HFFc6 (cell line): ENCODE data around the gene ACOX1. TPM values are rescaled to one million over a fixed set of nuclear protein-coding genes. Genes with fewer than 3 reads are reported as not detected.

Source experiments
- DNase-seq: peaks from one replicate; pipeline ENCODE4 v3.0.0-alpha.2; 2018
- H3K27ac Mint-ChIP-seq: 2 replicates; pipeline ENCODE4 v1.8.0; 2020; ENCODE audit warnings: mild to moderate bottlenecking, mixed read lengths
- H3K27me3 Mint-ChIP-seq: 2 replicates; pipeline ENCODE4 v1.8.0; 2021; ENCODE audit warnings: mild to moderate bottlenecking, moderate library complexity, mixed read lengths; ENCODE audit not compliant: insufficient read depth
- H3K36me3 Mint-ChIP-seq: 2 replicates; pipeline ENCODE4 v1.8.0; 2021; ENCODE audit warnings: low read depth, mixed read lengths
- H3K4me1 Mint-ChIP-seq: 2 replicates; pipeline ENCODE4 v1.8.0; 2020; ENCODE audit warnings: low read depth, mixed read lengths
- H3K4me3 Mint-ChIP-seq: 2 replicates; pipeline ENCODE4 v1.8.0; 2020; ENCODE audit warnings: mild to moderate bottlenecking, moderate library complexity, mixed read lengths
- H3K9me3 Mint-ChIP-seq: 2 replicates; pipeline ENCODE4 v1.8.0; 2020; ENCODE audit warnings: mild to moderate bottlenecking, mixed read lengths
- CTCF ChIP-seq: fragments of 200-600 bp; sonication (generic); IDR thresholded peaks from 2 replicates; pipeline ENCODE4 v1.5.0; 2021; ENCODE audit warnings: antibody characterized with exemption, mild to moderate bottlenecking
- total RNA-seq, 6 experiments: library from RNA; stranded (reverse); fragmentation: NEBNext Ultra II Directional; extraction: Animal tissue kit (Norgen Biotek cat#: 25700); gene quantifications; 2 replicates in 1 of 6; 3 replicates in 5 of 6; pipeline ENCODE4 v1.2.3, GENCODE V29; 2021

Gene ACOX1
- total RNA-seq, 6 experiments from 2014 or later: 40.4 to 47.2 (median 44.5) TPM

- Mint-ChIP-seq H3K27ac (no peak overlapping the region), H3K9me3 (no peaks in the 10 kb centered on the region), H3K4me1 (peaks cover 19% of the 10 kb centered on the region), H3K27me3 (peaks cover 6% of the 10 kb centered on the region), H3K36me3 (no peaks in the 10 kb centered on the region), H3K4me3 (no peak overlapping the region)
- no peak for DNase-seq
- TF ChIP-seq CTCF: no peak
These were observed 85.5 kb downstream of the ACOX1 start for GRCh38 chr17:75893305-75894048.

- DNase-seq: no peak
- no peak overlapping the region for H3K27ac Mint-ChIP-seq
- no peak overlapping the region for H3K4me3 Mint-ChIP-seq
- H3K27me3 Mint-ChIP-seq: peaks cover 6% of the 10 kb centered on the region
- H3K36me3 Mint-ChIP-seq: no peaks in the 10 kb centered on the region
- H3K4me1 Mint-ChIP-seq: peaks cover 18% of the 10 kb centered on the region
- no peak for TF ChIP-seq CTCF
- H3K9me3 Mint-ChIP-seq: no peaks in the 10 kb centered on the region
These were observed 86.3 kb downstream of the ACOX1 start for GRCh38 chr17:75892556-75893224.

GRCh38 chr17:75891605-75892555 lies 87.1 kb downstream of the ACOX1 start:
- no peak for DNase-seq

More at GRCh38 chr17:75891605-75892555, 87.1 kb downstream of the ACOX1 start:
- Mint-ChIP-seq H3K9me3 (no peaks in the 10 kb centered on the region), H3K27me3 (peaks cover 6% of the 10 kb centered on the region), H3K36me3 (no peaks in the 10 kb centered on the region), H3K4me3 (no peak overlapping the region), H3K27ac (no peak overlapping the region), H3K4me1 (peaks cover 11% of the 10 kb centered on the region)
- TF ChIP-seq CTCF: no peak

Other genes with a start within 250 kb of the ACOX1 start
- gene GALK1, start 214.0 kb downstream of the ACOX1 start, total RNA-seq: 10 to 100 TPM; 33.8 to 43.2 (median 37.7) TPM
- gene UNK, start 194.4 kb downstream of the ACOX1 start, total RNA-seq: 10 to 100 TPM; 12.7 to 18.6 (median 16.2) TPM
- under 1 TPM; 0.17 to 0.78 (median 0.24) TPM for gene UNC13D, start 134.8 kb downstream of the ACOX1 start, total RNA-seq
- 10 to 100 TPM; 51.4 to 65.5 (median 59.3) TPM for gene WBP2, start 123.8 kb downstream of the ACOX1 start, total RNA-seq
- 1 to 10 TPM; 1.0 to 2.3 (median 1.5) TPM for gene TRIM47, start 100.6 kb downstream of the ACOX1 start, total RNA-seq
- gene TRIM65, start 82.2 kb downstream of the ACOX1 start, total RNA-seq: 10 to 100 TPM; 10.3 to 12.6 (median 11.0) TPM
- 10 to 100 TPM; 64.9 to 89.8 (median 70.3) TPM for gene MRPL38, start 74.3 kb downstream of the ACOX1 start, total RNA-seq
- gene FBF1, start 38.1 kb downstream of the ACOX1 start, total RNA-seq: 10 to 100 TPM in 1 of 6 experiments, 1 to 10 TPM in 5; 5.6 to 10.1 (median 6.3) TPM
- gene TEN1, start 74 bp upstream of the ACOX1 start, total RNA-seq: 10 to 100 TPM; 13.3 to 15.4 (median 13.8) TPM
- gene CDK3, start 21.7 kb upstream of the ACOX1 start, total RNA-seq: 1 to 10 TPM; 1.9 to 2.9 (median 2.1) TPM
- not detected for gene EVPL, start 48.1 kb upstream of the ACOX1 start, total RNA-seq
- gene SRP68, start 93.4 kb upstream of the ACOX1 start, total RNA-seq: 100 to 1,000 TPM in 3 of 6 experiments, 10 to 100 TPM in 3; 95.3 to 104 (median 100.0) TPM
- under 1 TPM in 5 of 6 experiments, not detected in 1; 0.14 to 0.33 (median 0.15) TPM for gene GALR2, start 95.6 kb upstream of the ACOX1 start, total RNA-seq
- gene ZACN, start 100.0 kb upstream of the ACOX1 start, total RNA-seq: under 1 TPM in 2 of 6 experiments, not detected in 4; 0.23 to 0.26 TPM
- 100 to 1,000 TPM; 134 to 157 (median 144) TPM for gene EXOC7, start 124.6 kb upstream of the ACOX1 start, total RNA-seq
- gene FOXJ1, start 162.1 kb upstream of the ACOX1 start, total RNA-seq: not detected